Fibroblast of the conjunctiva (primary cell): ENCODE results near the gene RLN3.

Experiments
- DNase-seq: peaks from one replicate; pipeline ENCODE4 v3.0.0-alpha.2; 2010; ENCODE audit warnings: low read depth

Gene RLN3

GRCh38 chr19:14054721-14055120 is 26.8 kb downstream of the RLN3 start:
- DNase-seq, result no peak

- DNase-seq, result no peak
Observed at GRCh38 chr19:14055396-14055795, 27.4 kb downstream of the RLN3 start.

GRCh38 chr19:14056069-14056666 is 28.2 kb downstream of the RLN3 start:
- no peak for DNase-seq

- no peak for DNase-seq
Observed at GRCh38 chr19:14056741-14057356, 28.9 kb downstream of the RLN3 start.

GRCh38 chr19:14058182-14059092 is 30.5 kb downstream of the RLN3 start:
- no peak for DNase-seq

GRCh38 chr19:14059093-14059480 is 31.1 kb downstream of the RLN3 start:
- no peak for DNase-seq

GRCh38 chr19:14059652-14060155 is 31.8 kb downstream of the RLN3 start:
- no peak for DNase-seq

GRCh38 chr19:14061081-14061749 is 33.3 kb downstream of the RLN3 start:
- no peak for DNase-seq

GRCh38 chr19:14061751-14062557 is 34.0 kb downstream of the RLN3 start, which contains the start of gene PALM3:
TSS of gene PALM3 (minus strand) at chr19:14062076. CDS start at chr19:14061980, 96 bp downstream.
- DNase-seq, result no peak

GRCh38 chr19:14062558-14062855 is 34.6 kb downstream of the RLN3 start:
- DNase-seq, result no peak

GRCh38 chr19:14063105-14063504 is 35.2 kb downstream of the RLN3 start:
- DNase-seq, result no peak

- no peak for DNase-seq
Observed at GRCh38 chr19:14066134-14066533, 38.2 kb downstream of the RLN3 start.

GRCh38 chr19:14070268-14071050 is 42.5 kb downstream of the RLN3 start:
- no peak for DNase-seq

GRCh38 chr19:14072535-14073260 is 44.8 kb downstream of the RLN3 start, which contains the start of gene MISP3:
TSS of gene MISP3 (plus strand) at chr19:14072786. CDS start at chr19:14073310, 524 bp downstream.
- DNase-seq, result no peak

GRCh38 chr19:14073261-14073924 is 45.4 kb downstream of the RLN3 start:
- peak; percentile 38 for DNase-seq

- DNase-seq, result no peak
Observed at GRCh38 chr19:14073925-14074838, 46.2 kb downstream of the RLN3 start.

- DNase-seq, result no peak
Observed at GRCh38 chr19:14078411-14078810, 50.5 kb downstream of the RLN3 start.
